Inflammatory macrophage treated with lipopolysaccharide for 1 hour (primary cell): Measurements from ENCODE around the gene ITGA4.

ENCODE experiments used
- DNase-seq, 2 donors: peaks; one replicate each; pipeline ENCODE4 v3.0.0-alpha.2; 2020 to 2022

Gene ITGA4

DNA sequence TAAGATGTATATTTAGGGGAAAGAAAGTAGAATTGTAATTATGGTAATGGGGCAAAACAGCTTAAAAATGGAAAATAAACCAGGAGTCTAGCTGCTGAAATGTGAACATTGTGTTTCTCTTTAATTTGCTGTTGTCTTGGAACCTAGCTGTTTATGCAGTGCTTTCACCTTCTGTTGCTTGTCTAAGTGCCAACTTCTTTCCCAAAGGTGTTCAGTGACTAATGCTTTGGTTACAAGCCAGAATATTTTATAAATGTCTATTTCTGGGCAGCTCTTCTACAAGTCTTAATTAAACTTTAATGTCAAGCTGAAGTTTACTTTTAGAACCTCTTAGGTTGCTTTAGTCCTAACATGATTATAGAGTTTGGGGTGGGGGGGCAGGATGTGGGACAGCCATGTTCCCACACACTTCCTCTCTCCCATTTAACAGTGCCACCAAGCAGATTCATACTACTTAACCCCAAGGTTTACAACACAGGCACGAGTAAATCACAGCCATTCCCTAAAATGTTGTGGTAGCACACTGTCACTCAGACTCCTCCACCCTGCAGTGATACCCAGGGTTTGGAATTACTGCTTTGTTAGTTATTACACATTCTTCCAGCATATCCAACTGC, 60.6 kb downstream of the ITGA4 start:
- no peak for DNase-seq

DNA sequence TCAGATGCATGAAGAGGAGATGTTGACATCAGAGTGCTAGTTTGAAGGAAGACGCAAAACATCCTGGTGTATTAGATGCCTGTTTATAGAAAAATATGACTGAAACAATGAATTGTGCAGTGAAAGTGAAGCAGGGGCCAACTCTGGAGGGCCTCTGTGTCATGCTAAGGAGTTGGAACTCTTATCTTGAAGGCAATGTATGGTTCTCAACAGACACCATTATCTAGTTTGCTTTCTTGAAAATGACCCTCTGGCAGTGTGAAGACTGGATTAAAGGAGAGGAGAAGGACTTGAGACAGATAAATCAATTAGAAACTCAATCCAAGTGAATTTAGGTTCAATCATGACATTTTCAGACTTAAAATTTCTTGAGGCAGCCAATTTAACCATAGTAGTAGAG, 63.1 kb downstream of the ITGA4 start:
- no peak for DNase-seq

DNA sequence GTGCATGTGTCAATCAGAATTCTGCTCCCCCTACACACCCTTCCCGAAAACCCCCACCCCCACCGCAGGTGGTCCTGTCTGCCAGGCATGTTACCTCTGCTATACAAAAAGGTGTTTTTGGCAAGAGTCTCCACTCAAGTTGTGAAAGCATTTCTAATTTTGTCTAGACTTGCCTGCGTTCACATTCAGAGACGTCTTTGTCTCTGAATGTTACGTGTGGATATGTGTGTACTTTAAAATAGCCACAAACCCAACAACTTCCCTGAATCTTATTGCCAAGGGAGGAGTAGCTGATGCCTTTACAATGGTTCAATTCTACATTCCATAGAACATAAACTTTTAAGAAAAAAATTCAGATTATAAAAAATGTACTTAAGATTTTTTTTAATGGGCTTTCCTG, 66.6 kb downstream of the ITGA4 start:
- DNase-seq: no peak

DNA sequence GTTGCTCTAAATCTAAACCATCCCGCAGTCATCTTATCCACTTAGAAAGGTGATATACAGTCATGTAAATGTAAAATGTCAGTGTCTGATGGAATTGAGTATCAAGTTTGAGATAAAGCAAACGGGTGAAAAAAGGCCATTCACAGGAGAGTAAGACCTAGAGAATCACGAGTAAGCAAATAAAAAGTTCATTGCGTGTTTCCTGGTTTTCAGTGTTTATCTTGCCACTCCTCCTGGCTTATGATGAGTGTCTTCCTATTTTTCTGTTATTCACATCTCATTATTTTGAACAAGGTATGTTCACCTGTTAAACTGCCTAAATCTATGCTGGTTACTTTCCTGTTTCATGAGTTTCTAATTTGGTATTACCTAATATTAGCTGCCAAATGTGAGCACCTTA, 68.8 kb downstream of the ITGA4 start:
- no peak for DNase-seq

DNA sequence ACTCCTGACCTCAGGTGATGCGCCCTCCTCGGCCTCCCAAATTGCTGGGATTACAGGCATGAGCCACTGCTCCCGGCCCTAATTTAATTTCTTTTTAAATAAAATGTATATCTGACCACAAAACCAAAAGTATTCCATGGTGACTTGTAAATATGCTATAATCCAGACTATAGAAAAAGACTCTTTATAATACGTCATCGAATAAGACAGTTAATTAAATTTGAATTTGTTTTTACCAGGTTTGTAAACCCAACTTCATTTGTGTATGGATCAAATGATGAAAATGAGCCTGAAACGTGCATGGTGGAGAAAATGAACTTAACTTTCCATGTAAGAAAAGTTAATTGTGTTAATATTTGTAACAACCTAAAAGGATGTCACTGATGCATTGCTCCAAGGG, 69.9 kb downstream of the ITGA4 start:
- DNase-seq: no peak

DNA sequence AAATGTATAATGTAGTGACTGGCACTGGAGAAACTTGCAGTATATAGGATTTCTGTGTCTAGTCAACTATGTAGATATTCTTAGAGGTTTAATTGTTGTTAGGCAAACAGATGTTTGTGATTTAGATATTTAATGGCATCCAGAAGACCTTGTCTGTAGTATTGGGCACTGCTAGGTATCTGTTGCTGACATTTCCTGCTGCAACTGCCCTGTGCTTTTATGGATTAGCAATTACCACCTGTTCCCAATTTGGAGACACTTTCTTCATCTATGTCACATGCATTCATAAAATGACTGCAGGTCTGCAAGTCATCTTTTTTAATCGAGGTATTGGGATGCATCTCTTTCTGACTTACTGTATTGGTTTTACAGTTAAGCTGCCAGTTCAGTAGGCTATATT, 71.3 kb downstream of the ITGA4 start:
- DNase-seq: no peak

DNA sequence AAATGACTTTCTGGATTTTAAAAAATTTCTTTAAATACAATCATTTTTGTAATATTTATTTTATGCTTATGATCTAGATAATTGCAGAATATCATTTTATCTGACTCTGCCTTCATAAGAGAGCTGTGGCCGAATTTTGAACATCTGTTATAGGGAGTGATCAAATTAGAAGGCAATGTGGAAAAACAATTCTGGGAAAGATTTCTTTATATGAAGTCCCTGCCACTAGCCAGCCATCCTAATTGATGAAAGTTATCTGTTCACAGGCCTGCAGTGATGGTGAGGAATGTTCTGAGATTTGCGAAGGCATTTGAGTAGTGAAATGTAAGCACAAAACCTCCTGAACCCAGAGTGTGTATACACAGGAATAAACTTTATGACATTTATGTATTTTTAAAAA, 79.5 kb downstream of the ITGA4 start:
- DNase-seq: no peak

DNA sequence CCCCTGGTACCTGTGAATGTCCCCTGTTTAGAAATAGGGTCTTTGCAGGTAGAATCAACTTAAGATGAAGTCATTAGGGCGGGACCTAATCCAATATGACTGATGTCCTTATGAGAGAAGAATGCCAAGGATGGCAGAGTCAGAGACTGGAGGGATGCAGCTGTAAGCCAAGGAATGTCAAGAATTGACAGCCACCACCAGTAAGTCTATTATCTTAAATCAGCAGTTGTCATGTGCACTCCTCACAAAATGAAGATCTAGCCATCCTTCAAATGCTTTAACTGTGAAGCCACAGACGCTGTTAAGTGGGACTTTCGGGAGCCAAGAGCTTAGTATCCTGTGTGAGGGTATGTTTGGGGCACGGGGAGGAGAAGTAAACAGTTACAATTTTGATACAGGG, 83.2 kb downstream of the ITGA4 start:
- DNase-seq: no peak

DNA sequence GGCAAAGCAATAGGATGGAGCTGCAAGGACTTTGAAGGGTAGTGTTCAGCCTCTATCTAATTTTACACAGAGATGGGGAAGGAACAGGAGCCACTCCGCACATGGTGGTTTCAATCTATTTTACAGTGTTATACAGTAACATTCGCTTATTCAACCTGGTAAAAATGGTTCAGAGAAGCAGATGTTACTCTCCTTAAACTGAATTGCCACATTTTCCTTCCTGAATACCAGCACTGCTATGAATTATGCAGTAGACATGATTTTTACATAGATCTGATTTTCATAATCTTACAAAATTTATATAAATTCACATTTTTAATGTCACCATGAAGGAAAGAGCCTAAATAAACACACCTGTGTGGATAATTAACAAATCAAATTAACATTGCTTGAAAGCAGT, 85.0 kb downstream of the ITGA4 start:
- DNase-seq: no peak

DNA sequence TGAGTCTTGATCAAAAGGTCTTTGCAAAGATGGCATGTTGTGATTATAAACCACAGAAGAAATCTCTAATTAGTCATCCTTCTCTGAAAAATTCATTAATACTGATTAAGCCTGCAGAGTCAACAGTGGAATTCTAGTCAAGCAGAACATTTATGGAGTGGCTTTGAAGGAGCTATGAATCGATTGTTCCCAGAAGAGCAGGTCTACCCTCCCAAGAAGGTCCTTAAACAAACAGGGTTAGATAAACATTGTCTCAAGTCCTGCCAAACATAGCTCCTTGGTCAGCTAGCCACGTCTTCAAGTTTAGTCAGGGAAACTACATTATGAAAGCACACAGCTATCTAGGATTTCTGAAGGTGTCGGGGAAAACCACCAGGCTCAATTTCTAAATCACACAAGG, 88.9 kb downstream of the ITGA4 start:
- DNase-seq: no peak

DNA sequence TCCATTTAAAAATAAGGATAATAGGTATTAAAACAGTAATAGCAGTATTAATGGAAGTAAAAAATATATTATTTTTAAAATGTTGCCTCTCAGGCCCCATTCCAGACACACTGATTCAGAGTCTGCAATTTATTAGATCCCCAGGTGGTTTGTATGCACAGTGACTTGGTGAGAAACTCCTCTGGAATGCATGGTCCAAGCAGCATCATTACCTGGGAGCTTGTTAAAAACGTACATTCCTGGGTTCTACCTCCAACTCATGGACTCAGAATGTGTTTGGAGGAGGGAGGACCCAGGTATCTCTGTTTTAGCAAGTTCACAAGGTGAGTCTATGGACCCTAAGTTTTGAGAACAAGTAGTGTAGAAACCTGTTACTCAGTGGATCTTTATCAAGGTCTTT, 95.6 kb downstream of the ITGA4 start:
- DNase-seq: no peak

DNA sequence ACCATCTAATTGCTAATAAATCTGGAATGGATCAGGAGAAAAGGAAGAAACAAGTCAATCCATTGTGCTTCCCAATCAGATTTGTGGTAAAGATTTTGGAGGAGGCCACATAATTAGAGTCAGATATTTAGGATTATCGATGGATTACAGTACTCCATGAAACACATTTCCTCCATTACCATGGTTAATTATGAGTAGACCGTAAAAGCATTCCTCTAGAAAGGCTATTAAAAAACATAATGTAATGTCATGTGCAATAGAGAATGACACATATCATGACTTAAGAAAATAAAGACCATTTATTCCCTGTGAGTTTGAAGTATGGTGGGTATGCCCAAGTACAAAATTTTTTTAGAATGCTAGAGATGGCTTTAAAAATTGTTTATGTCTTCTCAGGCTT, 96.1 kb downstream of the ITGA4 start:
- DNase-seq: no peak

DNA sequence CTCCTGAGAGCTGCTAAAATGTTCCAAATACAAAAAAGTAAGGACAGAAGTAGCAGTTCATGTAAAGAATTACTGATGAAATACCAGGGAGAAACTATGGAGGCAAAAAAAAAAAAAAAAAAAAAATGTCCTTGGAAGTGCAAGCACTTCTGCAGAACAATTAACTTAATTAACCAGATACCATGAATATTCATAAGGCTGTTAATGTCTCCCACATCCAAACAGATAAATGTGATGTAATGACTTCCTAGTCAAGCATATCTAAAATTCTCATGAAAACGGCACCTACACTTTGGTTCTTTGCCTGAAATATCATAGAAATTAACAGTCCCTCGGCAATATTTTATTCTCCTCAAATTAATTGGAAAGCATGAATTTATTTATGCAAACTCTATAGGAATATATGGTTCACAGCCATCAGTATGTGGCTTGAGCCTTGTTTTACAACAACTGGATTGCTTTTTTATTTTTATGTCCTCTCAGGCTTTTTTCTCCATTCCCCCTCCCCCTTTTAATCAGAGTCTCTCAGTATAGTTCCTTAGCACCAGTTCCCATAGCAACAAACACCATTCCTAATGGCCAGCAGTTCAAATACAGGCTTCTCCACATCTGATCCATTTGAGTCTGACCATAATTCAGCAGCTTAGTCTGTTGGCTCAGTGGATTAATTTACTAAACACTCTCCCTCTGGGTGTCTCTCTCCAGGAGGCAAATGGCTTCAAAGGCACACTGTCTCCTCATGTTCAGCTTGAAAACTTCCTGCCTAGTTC, 97.1 kb downstream of the ITGA4 start:
- DNase-seq: no peak

DNA sequence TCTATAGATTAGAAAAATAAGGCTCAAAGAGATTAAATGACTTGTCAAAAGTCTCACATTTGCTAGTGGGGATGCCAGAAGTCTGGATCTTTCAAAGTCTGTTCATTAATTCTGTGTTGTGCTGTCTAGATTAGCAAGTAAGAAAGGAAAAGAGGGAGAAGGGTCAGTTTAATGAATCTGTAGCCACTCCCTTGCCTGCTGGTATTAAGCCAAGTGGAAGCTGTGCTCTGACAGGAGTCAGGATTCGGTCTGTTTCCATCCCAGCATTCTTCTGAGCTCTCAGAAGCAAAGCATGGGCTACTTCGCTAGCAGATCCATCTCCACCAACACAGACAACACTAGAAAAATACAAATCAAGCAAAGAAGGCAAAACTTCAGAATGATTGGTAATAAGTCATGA, 101.2 kb downstream of the ITGA4 start:
- DNase-seq: no peak

DNA sequence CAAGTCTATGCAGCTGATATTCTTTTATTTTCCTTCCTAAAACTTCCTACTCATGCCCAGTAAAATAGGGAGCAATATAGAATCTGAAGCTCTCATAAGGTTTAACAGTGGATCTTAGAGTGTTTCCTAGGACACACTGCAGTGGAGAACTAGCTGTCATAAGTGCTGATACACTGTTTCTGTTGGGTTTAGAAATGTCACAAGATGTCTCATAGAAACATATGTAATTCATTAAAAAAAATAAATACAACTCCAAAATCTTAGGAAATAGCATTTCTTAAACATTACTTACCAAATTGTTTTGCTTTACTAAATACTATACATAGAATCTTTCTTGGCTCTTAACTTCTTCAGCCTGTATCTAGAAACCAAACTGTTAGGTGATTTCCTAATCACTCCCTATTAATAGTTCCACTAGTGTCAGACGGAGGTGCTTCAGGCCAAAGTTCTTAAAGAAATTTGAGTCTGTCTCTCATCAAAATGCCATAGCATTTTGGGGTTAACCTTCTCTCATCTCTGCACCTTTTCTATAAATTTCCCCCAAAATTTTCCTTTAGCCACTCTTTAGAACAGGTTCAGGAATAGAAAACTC, 106.0 kb downstream of the ITGA4 start:
- DNase-seq: no peak

DNA sequence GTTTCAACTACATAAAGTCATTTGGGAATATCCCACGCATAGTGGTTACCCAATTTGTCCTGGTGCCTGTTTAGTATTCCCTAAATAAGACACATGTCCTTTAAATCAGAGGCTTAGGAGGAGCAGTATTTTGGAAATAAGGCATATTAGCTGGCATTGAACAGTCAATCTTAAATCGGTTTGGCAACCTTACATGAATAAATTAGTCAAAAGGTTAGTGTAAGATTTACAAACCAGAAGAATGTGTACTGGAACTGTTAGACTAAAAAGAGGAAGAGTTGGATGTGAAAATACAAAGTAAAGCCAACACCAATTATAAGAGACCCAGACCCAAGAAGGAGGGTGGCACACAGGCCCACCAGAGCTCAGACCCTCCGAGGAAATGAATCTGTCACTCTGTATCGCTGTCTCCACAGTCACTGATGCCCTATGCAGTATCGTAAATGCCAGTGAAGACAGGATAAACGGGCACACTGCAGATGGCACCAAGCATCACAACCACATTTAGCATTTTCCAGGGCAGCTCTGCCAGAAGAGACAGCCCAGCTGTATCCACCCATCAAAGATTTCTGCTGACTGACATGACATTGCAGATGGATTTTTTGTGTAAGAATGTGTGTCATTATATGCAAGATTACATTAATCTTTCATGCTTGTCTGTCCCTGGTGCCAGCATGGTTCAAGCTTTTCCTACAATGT, 109.3 kb downstream of the ITGA4 start:
- no peak for DNase-seq

DNA sequence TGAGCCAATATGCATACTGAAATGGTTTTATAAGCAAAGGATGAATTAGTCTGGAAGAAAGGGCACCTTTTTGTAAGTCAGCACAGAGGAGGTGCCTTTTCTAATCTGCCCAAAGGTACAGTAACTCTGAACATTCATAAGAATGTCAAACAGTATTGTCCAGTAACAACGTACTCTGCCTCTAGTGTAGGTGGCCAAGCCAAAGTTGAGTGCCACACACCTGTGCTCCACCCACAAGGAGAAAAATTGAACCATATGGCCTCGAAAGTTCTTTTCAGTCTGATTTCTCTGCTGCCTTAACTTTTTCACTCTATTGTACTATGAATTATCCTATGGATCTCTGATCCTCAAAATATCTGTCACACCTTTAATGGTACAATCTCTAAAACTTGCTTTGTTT, 112.9 kb downstream of the ITGA4 start:
- no peak for DNase-seq

DNA sequence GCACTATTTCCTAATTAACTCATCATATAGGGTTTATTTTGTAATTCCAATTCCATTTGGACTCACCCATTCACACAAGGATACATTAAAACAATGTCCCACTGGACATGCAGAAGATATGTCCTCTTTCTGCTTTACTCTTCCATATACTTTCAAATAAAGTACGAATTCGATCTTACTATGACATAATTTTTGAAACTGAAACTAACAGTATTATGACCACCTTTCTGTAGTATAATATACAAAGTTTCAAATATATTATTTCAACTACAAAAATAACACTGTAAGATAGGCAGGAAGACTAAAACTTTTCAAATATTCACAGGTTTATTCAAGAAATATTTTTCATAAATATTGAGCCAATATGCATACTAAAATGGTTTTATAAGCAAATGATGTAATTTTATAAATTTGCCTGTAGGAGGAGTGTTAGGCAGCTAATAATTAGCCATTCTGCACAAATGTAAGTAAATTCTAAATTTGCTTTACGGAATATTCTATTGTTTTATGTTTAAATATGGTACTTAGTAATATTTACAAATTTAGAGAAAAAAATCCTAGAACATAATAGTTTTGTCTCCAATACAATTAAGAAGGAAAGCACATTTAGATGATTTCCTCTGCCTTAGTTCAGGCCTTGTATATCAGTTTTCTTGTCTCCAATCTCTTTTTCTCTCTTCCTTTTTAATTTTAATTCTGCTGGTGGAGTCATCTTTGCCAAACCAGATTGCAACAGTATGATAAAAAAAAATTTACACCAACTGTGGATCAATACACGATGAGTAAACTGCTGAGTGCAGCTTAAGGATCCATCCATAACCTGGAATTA, 113.9 kb downstream of the ITGA4 start:
- peak in 1 of 2 donors; percentile 6 for DNase-seq

DNA sequence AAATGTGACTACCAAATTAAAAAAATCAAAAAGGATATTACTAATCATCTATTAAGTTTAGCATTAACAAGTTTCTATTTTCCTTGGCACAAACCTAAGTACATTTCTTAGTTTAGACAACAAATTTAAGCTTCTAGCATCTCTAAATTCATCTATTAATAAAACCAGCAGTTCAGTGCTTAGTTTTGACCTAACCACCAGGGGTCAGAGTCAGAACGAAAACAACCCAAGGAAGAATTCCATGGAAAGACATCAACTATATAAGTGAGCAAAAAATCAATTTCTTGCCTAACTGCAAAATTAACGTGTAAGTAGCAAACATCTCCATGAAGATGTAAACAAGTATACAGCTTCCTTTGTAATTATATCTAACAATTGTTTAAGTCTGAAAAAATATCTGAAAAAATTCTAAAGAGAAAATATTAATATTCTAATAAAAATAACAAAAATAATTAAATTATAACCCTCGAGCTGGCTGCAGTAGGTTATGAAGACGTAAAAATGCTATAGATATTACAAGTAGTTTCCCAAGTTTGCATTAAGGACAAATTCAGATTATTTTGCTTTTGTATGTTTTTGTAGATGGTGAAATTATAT, 116.1 kb downstream of the ITGA4 start:
- peak; percentile 4 to 31 for DNase-seq

DNA sequence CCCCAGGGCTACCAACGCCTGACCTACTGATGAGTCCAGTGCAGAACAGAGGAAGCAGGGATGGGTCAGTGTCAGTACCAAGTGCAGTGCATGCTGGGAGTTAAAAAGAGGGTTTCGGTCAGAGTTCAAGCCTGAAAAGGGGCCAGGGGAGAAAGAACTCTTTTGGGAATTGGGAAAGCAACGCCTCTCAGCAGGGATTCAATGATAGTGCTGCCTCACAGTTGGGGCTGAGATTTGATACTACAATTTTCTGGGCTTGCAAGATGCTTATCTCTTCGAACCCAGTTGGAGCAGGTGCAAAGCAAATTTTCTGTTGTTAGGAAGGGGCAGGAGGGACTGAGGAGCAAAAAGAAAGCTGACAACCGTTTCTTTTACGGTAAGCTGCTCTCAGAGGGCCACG, 117.1 kb downstream of the ITGA4 start:
- DNase-seq: no peak

DNA sequence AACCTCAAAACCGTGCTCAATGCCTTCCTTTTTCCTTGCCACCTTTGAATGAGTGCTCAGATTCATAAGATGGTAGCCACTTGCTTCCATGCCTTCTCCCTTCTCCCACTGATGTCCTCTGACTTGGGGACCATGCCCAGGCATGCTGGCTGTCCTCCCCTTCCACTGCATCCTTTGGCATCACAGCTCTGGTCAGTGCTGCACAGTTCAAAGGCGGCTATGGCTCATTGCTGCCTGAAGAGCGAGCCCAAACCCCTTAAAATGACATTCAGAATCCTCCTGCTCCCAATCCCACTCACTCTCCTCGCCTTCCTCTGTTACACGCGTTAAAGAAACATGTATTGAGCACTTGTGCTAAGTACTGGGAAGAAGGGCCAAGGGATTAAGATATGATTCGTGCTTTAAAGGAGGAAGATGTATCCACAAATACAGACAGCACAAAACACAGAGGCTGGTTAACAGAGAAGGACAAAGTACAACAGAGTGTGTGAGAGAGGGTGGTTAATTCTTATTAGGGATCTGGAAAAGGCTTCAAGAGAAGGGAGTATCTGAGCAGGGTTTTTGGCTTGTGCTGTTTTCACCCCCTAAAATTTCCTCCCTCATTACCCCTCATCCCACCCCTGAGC, 118.0 kb downstream of the ITGA4 start:
- DNase-seq: no peak

DNA sequence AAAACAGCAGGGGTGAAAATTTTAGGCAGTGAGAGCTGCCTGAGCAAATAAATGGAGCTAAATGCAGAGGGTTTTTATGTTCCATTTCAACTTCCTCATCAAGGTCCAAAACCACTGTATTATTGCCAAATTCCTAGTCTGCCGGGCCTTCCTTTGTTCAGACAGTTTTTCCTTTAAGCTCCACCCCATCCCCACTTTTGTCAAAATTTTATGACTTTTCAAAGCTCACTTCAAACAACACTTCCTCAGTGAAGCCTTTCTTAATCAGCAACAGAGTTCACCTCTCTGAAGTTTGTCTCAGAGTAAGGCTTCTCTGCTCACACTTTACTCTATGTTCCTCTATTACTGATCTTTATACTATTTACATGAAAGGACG, 118.5 kb downstream of the ITGA4 start:
- peak; percentile 7 to 28 for DNase-seq
